ENCODE data around the gene CAPN9.
"Not testable (repeated sequence)": the region's sequence is repeated elsewhere in the genome, so short reads cannot be mapped to it uniquely, and the experiment has no call there.

Gene CAPN9

GRCh38 chr1:230749150-230749549 lies 2.0 kb downstream of the CAPN9 start:
- DNase-seq: no peak

- DNase-seq: no peak
Measured at GRCh38 chr1:230749635-230750034, 2.4 kb downstream of the CAPN9 start.

- no peak for DNase-seq
Measured at GRCh38 chr1:230750576-230750975, 3.4 kb downstream of the CAPN9 start.

- no peak for DNase-seq
Measured at GRCh38 chr1:230750986-230751625, 3.9 kb downstream of the CAPN9 start.

GRCh38 chr1:230752407-230752806 lies 5.2 kb downstream of the CAPN9 start:
- no peak for DNase-seq

- DNase-seq: no peak
Measured at GRCh38 chr1:230753191-230753585, 6.0 kb downstream of the CAPN9 start.

GRCh38 chr1:230753586-230754251 lies 6.5 kb downstream of the CAPN9 start:
- no peak for DNase-seq

- DNase-seq: no peak
Measured at GRCh38 chr1:230754796-230755195, 7.6 kb downstream of the CAPN9 start.

GRCh38 chr1:230757856-230758708 lies 10.9 kb downstream of the CAPN9 start:
- no peak for DNase-seq

GRCh38 chr1:230758709-230759368 lies 11.7 kb downstream of the CAPN9 start:
- no peak for DNase-seq

- no peak for DNase-seq
Measured at GRCh38 chr1:230759369-230760065, 12.3 kb downstream of the CAPN9 start.

GRCh38 chr1:230760360-230760827 lies 13.2 kb downstream of the CAPN9 start:
- DNase-seq: no peak

GRCh38 chr1:230761443-230762167 lies 14.4 kb downstream of the CAPN9 start:
- DNase-seq: no peak

- no peak for DNase-seq
Measured at GRCh38 chr1:230763927-230764591, 16.9 kb downstream of the CAPN9 start.

GRCh38 chr1:230766318-230766717 lies 19.1 kb downstream of the CAPN9 start:
- DNase-seq: no peak

GRCh38 chr1:230767859-230768612 lies 20.8 kb downstream of the CAPN9 start:
- not testable (repeated sequence) for DNase-seq

- DNase-seq: no peak
Measured at GRCh38 chr1:230768903-230769570, 21.8 kb downstream of the CAPN9 start.

GRCh38 chr1:230770317-230770716 lies 23.1 kb downstream of the CAPN9 start:
- no peak for DNase-seq

GRCh38 chr1:230771773-230772354 lies 24.7 kb downstream of the CAPN9 start:
- DNase-seq: no peak
